Neural cell (in vitro differentiated cells): ENCODE measurements around the gene ADAMTS18. TPM values are rescaled to one million over a fixed set of nuclear protein-coding genes. Genes with fewer than 3 reads are reported as not detected.

Source experiments
- H2AFZ ChIP-seq: fragments of 200-600, 300-800 bp; sonication (generic), shearing (Covaris generic); 2 replicates; pipeline ENCODE4 v1.6.0; 2014; ENCODE audit warnings: low read depth, mild to moderate bottlenecking, antibody characterized with exemption, low read length, moderate library complexity
- H3F3A ChIP-seq: fragments of 200-600 bp; shearing (Covaris generic); 2 replicates; pipeline ENCODE4 v1.6.1; 2016; ENCODE audit warnings: mild to moderate bottlenecking, moderate library complexity, mixed read lengths, antibody characterized with exemption, low read length; ENCODE audit not compliant: insufficient read depth, poor library complexity, severe bottlenecking
- H3K27ac ChIP-seq: fragments of 200-600, 300-800 bp; sonication (generic), shearing (Covaris generic); 2 replicates; pipeline ENCODE4 v1.5.1; 2014; ENCODE audit warnings: mild to moderate bottlenecking, low read length, moderate library complexity
- H3K27me3 ChIP-seq: fragments of 300-800, 200-600 bp; sonication (generic), shearing (Covaris generic); 2 replicates; pipeline ENCODE4 v1.6.0; 2014; ENCODE audit warnings: mild to moderate bottlenecking, low read depth, low read length, moderate library complexity; ENCODE audit not compliant: insufficient read depth
- H3K36me3 ChIP-seq: fragments of 300-800, 200-600 bp; sonication (generic), shearing (Covaris generic); 2 replicates; pipeline ENCODE4 v1.5.1; 2014; ENCODE audit warnings: mild to moderate bottlenecking, antibody characterized with exemption, low read length, moderate library complexity; ENCODE audit not compliant: insufficient read depth
- H3K4me2 ChIP-seq: fragments of 300-800, 200-600 bp; sonication (generic), shearing (Covaris generic); 2 replicates; pipeline ENCODE4 v1.6.0; 2014; ENCODE audit warnings: mild to moderate bottlenecking, low read length
- H3K4me3 ChIP-seq: fragments of 300-800, 200-600 bp; sonication (generic), shearing (Covaris generic); 2 replicates; pipeline ENCODE4 v1.5.1; 2014; ENCODE audit warnings: mild to moderate bottlenecking, low read length, moderate library complexity
- H3K79me2 ChIP-seq: fragments of 200-600 bp; shearing (Covaris generic); replicated peaks from 2 replicates; pipeline ENCODE4 v1.6.0; 2014; ENCODE audit warnings: mild to moderate bottlenecking, low read length, moderate library complexity; ENCODE audit not compliant: insufficient read depth
- H3K9ac ChIP-seq: fragments of 300-800, 200-600 bp; sonication (generic), shearing (Covaris generic); 2 replicates; pipeline ENCODE4 v1.6.1; 2016; ENCODE audit warnings: mild to moderate bottlenecking, low read length, mixed read lengths
- H3K9me2 ChIP-seq: fragments of 200-600 bp; shearing (Covaris generic); 2 replicates; pipeline ENCODE4 v1.6.1; 2016; ENCODE audit warnings: mild to moderate bottlenecking, low read length, mixed read lengths; ENCODE audit not compliant: insufficient read depth
- H3K9me3 ChIP-seq: fragments of 200-600, 300-800 bp; sonication (generic), shearing (Covaris generic); 2 replicates; pipeline ENCODE4 v1.6.1; 2016; ENCODE audit warnings: mild to moderate bottlenecking, mixed run types, low read length, moderate library complexity, mixed read lengths
- H4K20me1 ChIP-seq: fragments of 200-600 bp; shearing (Covaris generic); 2 replicates; pipeline ENCODE4 v1.6.1; 2016; ENCODE audit warnings: mild to moderate bottlenecking, mixed run types; ENCODE audit not compliant: insufficient read depth
- EP300 ChIP-seq: fragments of 450-650 bp; conservative IDR thresholded peaks from 2 replicates; pipeline ENCODE4 v1.6.1; 2014; ENCODE audit warnings: antibody characterized with exemption, mild to moderate bottlenecking, moderate library complexity; ENCODE audit not compliant: poor library complexity, severe bottlenecking
- EZH2 ChIP-seq: fragments of 200-600, 300-800 bp; shearing (Covaris generic), sonication (generic); IDR thresholded peaks from 2 replicates; pipeline ENCODE4 v1.6.1; 2014; ENCODE audit warnings: antibody characterized with exemption, low read length, borderline replicate concordance, mild to moderate bottlenecking; ENCODE audit not compliant: insufficient read depth, poor library complexity, severe bottlenecking
- MXI1 ChIP-seq: fragments of 450-650 bp; conservative IDR thresholded peaks from 2 replicates; pipeline ENCODE4 v1.6.1; 2014; ENCODE audit warnings: antibody characterized with exemption, mild to moderate bottlenecking; ENCODE audit not compliant: poor library complexity, severe bottlenecking
- POLR2AphosphoS5 ChIP-seq: IDR thresholded peaks from 2 replicates; pipeline ENCODE4 v1.6.1; 2012
- RAD21 ChIP-seq: fragments of 450-650 bp; conservative IDR thresholded peaks from 2 replicates; pipeline ENCODE4 v1.6.1; 2014; ENCODE audit warnings: antibody characterized with exemption, mild to moderate bottlenecking, moderate library complexity
- SMC3 ChIP-seq: fragments of 450-650 bp; conservative IDR thresholded peaks from 2 replicates; pipeline ENCODE4 v1.6.1; 2014; ENCODE audit warnings: antibody characterized with exemption, mild to moderate bottlenecking, moderate library complexity; ENCODE audit not compliant: poor library complexity
- TAF1 ChIP-seq: IDR thresholded peaks from 2 replicates; pipeline ENCODE4 v1.6.1; 2012; ENCODE audit warnings: low read depth
- polyA plus RNA-seq: library from polyadenylated mRNA; depleted of rRNA; stranded (reverse); fragments of >200 nt; gene quantifications from 2 replicates; pipeline ENCODE4 v1.2.3, GENCODE V29; 2014
- TF ChIP-seq, protein P1 (sequence below): IDR thresholded peaks from 2 replicates; pipeline ENCODE4 v1.6.1; 2012; ENCODE audit warnings: borderline replicate concordance
- TF ChIP-seq, protein P2 (sequence below): fragments of 450-650 bp; IDR thresholded peaks from 2 replicates; pipeline ENCODE4 v1.5.1; 2014; ENCODE audit warnings: antibody characterized with exemption, mild to moderate bottlenecking, moderate library complexity; ENCODE audit not compliant: poor library complexity, severe bottlenecking

ADAMTS18 gene
- polyA plus RNA-seq, 1 donor from 2014 or later, result 1.3 TPM

DNA sequence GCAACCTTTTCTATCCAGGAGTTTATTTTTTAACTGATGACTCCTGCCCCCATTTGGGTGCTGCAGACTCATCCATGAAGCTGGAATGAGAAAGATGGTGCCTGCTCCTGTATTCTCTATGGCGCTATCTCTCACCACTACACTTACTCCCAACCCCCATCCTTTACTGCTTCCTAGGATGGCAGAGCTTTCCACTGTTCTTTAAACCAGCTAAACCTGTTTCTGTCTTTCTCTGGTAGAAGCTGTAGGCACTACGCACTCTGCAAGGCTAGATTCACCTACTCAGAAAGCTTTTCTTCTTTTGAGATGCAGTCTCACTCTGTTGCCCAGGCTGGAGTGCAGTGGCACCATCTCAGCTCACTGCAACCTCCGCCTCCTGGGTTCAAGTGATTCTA, 47.0 kb downstream of the ADAMTS18 start:
- no peaks in the 10 kb centered on the region for H3K9me3 ChIP-seq
- H3K79me2 ChIP-seq, result no peaks in the 10 kb centered on the region
- no peaks in the 10 kb centered on the region for H3K27me3 ChIP-seq
- H3K4me3 ChIP-seq, result no peak overlapping the region
- H3F3A ChIP-seq, result no peaks in the 10 kb centered on the region
- no peak overlapping the region for H3K27ac ChIP-seq
- no peaks in the 10 kb centered on the region for H3K36me3 ChIP-seq
- TF ChIP-seq POLR2AphosphoS5, result no peak
- TF ChIP-seq TAF1, result no peak
- TF ChIP-seq, protein P1, sequence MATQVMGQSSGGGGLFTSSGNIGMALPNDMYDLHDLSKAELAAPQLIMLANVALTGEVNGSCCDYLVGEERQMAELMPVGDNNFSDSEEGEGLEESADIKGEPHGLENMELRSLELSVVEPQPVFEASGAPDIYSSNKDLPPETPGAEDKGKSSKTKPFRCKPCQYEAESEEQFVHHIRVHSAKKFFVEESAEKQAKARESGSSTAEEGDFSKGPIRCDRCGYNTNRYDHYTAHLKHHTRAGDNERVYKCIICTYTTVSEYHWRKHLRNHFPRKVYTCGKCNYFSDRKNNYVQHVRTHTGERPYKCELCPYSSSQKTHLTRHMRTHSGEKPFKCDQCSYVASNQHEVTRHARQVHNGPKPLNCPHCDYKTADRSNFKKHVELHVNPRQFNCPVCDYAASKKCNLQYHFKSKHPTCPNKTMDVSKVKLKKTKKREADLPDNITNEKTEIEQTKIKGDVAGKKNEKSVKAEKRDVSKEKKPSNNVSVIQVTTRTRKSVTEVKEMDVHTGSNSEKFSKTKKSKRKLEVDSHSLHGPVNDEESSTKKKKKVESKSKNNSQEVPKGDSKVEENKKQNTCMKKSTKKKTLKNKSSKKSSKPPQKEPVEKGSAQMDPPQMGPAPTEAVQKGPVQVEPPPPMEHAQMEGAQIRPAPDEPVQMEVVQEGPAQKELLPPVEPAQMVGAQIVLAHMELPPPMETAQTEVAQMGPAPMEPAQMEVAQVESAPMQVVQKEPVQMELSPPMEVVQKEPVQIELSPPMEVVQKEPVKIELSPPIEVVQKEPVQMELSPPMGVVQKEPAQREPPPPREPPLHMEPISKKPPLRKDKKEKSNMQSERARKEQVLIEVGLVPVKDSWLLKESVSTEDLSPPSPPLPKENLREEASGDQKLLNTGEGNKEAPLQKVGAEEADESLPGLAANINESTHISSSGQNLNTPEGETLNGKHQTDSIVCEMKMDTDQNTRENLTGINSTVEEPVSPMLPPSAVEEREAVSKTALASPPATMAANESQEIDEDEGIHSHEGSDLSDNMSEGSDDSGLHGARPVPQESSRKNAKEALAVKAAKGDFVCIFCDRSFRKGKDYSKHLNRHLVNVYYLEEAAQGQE, result no peak
- TF ChIP-seq EP300, result no peak
- TF ChIP-seq EZH2, result no peak
- no peak for TF ChIP-seq MXI1
- no peak for TF ChIP-seq SMC3
- no peak for TF ChIP-seq RAD21
- TF ChIP-seq, protein P2, sequence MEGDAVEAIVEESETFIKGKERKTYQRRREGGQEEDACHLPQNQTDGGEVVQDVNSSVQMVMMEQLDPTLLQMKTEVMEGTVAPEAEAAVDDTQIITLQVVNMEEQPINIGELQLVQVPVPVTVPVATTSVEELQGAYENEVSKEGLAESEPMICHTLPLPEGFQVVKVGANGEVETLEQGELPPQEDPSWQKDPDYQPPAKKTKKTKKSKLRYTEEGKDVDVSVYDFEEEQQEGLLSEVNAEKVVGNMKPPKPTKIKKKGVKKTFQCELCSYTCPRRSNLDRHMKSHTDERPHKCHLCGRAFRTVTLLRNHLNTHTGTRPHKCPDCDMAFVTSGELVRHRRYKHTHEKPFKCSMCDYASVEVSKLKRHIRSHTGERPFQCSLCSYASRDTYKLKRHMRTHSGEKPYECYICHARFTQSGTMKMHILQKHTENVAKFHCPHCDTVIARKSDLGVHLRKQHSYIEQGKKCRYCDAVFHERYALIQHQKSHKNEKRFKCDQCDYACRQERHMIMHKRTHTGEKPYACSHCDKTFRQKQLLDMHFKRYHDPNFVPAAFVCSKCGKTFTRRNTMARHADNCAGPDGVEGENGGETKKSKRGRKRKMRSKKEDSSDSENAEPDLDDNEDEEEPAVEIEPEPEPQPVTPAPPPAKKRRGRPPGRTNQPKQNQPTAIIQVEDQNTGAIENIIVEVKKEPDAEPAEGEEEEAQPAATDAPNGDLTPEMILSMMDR, result no peak
- no peak overlapping the region for H3K4me2 ChIP-seq
- no peaks in the 10 kb centered on the region for H3K9me2 ChIP-seq
- no peaks in the 10 kb centered on the region for H4K20me1 ChIP-seq
- no peak overlapping the region for H2AFZ ChIP-seq
- H3K9ac ChIP-seq, result no peak overlapping the region

DNA sequence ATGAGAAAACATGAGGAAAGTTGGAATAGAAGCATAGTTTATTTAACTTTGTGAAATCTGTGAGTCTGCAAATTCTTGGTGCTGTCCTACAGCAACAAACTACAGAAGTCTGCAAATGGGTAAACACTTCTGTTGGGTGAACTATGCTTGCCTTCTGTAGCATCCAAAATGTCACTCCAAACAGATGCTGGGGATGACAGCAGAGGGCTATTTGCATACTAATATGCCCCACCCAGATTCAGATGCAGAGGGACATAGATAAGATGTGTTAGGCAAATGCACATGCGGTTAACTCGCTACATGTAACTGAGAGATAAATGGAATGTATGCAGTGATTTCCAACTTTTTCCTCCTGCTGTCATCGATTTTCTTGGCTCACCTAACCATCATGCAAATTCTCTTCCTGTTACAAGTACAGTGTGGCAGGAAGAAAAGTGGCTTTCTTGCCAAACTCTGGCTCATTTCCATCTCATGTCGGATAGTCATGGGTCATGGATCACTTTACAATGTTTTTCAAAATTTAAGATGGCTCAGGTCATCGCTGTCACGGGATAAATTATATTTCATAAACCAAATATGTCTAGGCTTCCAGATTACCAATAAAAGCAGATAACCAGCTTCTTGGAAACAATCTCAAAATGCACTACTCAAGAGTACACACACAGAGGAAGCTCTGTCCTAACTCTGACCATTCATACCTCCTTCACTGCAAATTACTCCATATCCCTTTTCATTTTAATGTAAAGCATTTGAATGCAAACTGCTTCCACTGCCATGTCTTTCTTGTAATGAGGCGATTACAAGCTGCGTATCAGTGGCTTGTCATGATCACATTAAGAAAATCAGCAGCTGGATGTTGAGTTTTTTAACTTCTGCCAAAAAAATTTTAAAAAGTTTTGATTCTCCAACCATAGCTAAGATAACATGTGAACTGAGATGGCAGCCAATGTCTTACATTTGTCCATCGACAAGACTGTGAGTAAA, 47.7 kb downstream of the ADAMTS18 start:
- Histone ChIP-seq H3K36me3 (no peaks in the 10 kb centered on the region), H3K9me3 (no peaks in the 10 kb centered on the region), H3K4me2 (no peak overlapping the region), H3K79me2 (no peaks in the 10 kb centered on the region), H4K20me1 (no peaks in the 10 kb centered on the region), H3K4me3 (no peak overlapping the region), H3F3A (no peaks in the 10 kb centered on the region), H3K27ac (no peak overlapping the region), H3K27me3 (no peaks in the 10 kb centered on the region), H2AFZ (no peak overlapping the region), H3K9me2 (no peaks in the 10 kb centered on the region), H3K9ac (no peak overlapping the region)
- TF ChIP-seq EZH2, result no peak
- TF ChIP-seq POLR2AphosphoS5, result no peak
